ENCODE measurements around the gene HIF1AN. TPM values are rescaled to one million over a fixed set of nuclear protein-coding genes. Genes with fewer than 3 reads are reported as not detected.

HIF1AN gene
- total RNA-seq, 1 experiment from 2014 or later = 49.9 TPM

DNA sequence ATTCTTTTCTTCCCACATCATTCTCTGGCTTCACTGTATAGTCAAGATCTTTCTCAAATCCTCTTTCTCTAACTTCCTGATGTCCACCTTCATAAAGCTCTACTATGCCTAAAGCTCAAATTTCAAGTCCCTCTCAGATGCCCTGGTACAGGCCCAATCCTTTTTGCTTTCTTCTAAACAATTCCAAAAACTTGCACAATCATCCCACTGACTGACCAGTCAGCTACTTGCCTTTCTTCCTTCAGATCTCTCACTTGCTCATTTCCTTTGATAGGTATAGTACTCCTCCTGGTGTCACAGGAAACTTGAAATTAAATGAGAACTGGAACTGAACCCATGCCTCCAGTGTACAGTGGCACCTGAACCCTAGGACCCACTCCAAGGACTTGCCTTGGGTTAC lies 34.3 kb upstream of the HIF1AN start:
- no peaks in the 10 kb centered on the region for H3K36me3 Mint-ChIP-seq
- no peak for ATAC-seq
- H3K4me1 Mint-ChIP-seq = no peaks in the 10 kb centered on the region
- no peak for DNase-seq (ENCODE audit: low spot score)
- no peaks in the 10 kb centered on the region for H3K9me3 Mint-ChIP-seq
- H3K27ac Mint-ChIP-seq = no peak overlapping the region
- TF ChIP-seq ZBTB21 (CRISPR knock-in tag; IDR thresholded peaks at IDR 0.05; ENCODE audit: borderline replicate concordance) (no peak), SMAD4 (CRISPR knock-in tag; IDR thresholded peaks at IDR 0.05) (no peak), TP53 (CRISPR knock-in tag; IDR thresholded peaks at IDR 0.05) (no peak), FOXK1 (CRISPR knock-in tag; IDR thresholded peaks at IDR 0.05) (no peak), IRF2 (CRISPR knock-in tag; IDR thresholded peaks at IDR 0.05; ENCODE audit: borderline replicate concordance, low read depth) (no peak), NR3C1 (CRISPR knock-in tag; conservative IDR thresholded peaks at IDR 0.05; ENCODE audit: low read depth) (no peak), NFYB (CRISPR knock-in tag; conservative IDR thresholded peaks at IDR 0.05; ENCODE audit: low read depth) (no peak), KAT7 (CRISPR knock-in tag; IDR thresholded peaks at IDR 0.05; ENCODE audit: borderline replicate concordance) (no peak), RELA (CRISPR knock-in tag; IDR thresholded peaks at IDR 0.05; ENCODE audit: borderline replicate concordance) (no peak), TCF7 (CRISPR knock-in tag; IDR thresholded peaks at IDR 0.05; ENCODE audit: low read depth) (no peak), PRRX2 (CRISPR knock-in tag; IDR thresholded peaks at IDR 0.05) (no peak)
- TF ChIP-seq, protein P1, sequence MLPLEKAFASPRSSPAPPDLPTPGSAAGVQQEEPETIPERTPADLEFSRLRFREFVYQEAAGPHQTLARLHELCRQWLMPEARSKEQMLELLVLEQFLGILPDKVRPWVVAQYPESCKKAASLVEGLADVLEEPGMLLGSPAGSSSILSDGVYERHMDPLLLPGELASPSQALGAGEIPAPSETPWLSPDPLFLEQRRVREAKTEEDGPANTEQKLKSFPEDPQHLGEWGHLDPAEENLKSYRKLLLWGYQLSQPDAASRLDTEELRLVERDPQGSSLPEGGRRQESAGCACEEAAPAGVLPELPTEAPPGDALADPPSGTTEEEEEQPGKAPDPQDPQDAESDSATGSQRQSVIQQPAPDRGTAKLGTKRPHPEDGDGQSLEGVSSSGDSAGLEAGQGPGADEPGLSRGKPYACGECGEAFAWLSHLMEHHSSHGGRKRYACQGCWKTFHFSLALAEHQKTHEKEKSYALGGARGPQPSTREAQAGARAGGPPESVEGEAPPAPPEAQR (CRISPR knock-in tag; IDR thresholded peaks at IDR 0.05) = no peak
- TF ChIP-seq, protein P2, sequence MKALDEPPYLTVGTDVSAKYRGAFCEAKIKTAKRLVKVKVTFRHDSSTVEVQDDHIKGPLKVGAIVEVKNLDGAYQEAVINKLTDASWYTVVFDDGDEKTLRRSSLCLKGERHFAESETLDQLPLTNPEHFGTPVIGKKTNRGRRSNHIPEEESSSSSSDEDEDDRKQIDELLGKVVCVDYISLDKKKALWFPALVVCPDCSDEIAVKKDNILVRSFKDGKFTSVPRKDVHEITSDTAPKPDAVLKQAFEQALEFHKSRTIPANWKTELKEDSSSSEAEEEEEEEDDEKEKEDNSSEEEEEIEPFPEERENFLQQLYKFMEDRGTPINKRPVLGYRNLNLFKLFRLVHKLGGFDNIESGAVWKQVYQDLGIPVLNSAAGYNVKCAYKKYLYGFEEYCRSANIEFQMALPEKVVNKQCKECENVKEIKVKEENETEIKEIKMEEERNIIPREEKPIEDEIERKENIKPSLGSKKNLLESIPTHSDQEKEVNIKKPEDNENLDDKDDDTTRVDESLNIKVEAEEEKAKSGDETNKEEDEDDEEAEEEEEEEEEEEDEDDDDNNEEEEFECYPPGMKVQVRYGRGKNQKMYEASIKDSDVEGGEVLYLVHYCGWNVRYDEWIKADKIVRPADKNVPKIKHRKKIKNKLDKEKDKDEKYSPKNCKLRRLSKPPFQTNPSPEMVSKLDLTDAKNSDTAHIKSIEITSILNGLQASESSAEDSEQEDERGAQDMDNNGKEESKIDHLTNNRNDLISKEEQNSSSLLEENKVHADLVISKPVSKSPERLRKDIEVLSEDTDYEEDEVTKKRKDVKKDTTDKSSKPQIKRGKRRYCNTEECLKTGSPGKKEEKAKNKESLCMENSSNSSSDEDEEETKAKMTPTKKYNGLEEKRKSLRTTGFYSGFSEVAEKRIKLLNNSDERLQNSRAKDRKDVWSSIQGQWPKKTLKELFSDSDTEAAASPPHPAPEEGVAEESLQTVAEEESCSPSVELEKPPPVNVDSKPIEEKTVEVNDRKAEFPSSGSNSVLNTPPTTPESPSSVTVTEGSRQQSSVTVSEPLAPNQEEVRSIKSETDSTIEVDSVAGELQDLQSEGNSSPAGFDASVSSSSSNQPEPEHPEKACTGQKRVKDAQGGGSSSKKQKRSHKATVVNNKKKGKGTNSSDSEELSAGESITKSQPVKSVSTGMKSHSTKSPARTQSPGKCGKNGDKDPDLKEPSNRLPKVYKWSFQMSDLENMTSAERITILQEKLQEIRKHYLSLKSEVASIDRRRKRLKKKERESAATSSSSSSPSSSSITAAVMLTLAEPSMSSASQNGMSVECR (CRISPR knock-in tag; IDR thresholded peaks at IDR 0.05; ENCODE audit: borderline replicate concordance) = no peak
- TF ChIP-seq, protein P3, sequence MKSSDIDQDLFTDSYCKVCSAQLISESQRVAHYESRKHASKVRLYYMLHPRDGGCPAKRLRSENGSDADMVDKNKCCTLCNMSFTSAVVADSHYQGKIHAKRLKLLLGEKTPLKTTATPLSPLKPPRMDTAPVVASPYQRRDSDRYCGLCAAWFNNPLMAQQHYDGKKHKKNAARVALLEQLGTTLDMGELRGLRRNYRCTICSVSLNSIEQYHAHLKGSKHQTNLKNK (CRISPR knock-in tag; IDR thresholded peaks at IDR 0.05) = no peak
- TF ChIP-seq, protein P4, sequence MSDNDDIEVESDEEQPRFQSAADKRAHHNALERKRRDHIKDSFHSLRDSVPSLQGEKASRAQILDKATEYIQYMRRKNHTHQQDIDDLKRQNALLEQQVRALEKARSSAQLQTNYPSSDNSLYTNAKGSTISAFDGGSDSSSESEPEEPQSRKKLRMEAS (CRISPR knock-in tag; IDR thresholded peaks at IDR 0.05) = no peak
- TF ChIP-seq, protein P5, sequence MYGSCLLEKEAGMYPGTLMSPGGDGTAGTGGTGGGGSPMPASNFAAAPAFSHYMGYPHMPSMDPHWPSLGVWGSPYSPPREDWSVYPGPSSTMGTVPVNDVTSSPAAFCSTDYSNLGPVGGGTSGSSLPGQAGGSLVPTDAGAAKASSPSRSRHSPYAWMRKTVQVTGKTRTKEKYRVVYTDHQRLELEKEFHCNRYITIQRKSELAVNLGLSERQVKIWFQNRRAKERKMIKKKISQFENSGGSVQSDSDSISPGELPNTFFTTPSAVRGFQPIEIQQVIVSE (CRISPR knock-in tag; IDR thresholded peaks at IDR 0.05; ENCODE audit: borderline replicate concordance) = no peak
- CTCF ChIA-PET = interaction anchor here (1.7 to 10.1 kb wide), 2 partner anchors 17 to 19 kb away, joined by 5 to 53 read pairs; no protein-coding TSS in a partner anchor
- H3K4me3 Mint-ChIP-seq = no peak overlapping the region
- POLR2A ChIA-PET = no interaction called here
- H3K27me3 Mint-ChIP-seq (ENCODE audit: low read depth) = peaks cover 92% of the 10 kb centered on the region

DNA sequence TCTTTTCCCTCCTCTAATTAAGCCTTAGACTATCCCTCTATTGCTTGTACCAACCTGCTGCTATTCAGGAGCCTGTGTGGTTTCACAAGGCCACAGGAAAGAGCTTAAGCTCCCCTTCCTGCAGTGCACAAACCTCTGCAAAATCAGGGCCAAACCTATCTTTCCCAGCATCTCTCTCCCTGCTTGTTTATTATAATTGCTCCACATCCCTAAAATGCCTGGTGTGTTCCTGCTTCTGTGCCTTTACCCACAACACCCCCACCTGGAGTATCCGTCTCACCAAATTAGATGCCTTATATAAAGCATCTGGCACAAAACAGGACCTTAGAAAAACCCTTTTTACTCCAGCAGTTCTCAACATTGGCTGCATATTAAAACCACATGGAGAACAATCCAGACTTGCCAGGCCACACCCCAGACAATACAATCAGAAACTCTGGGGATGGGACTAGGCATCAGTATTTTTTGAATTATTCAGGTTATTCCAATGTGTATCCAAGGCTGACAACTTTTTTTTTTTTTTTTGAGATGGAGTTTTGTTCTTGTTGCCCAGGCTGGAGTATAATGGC lies 32.7 kb upstream of the HIF1AN start:
- DNase-seq (ENCODE audit: low spot score) = no peak
- Mint-ChIP-seq H3K4me3 (no peak overlapping the region), H3K4me1 (0 out of 2 replicates have a peak, but pooled peaks cover 2% of the 10 kb centered on the region), H3K27me3 (ENCODE audit: low read depth) (peaks cover 92% of the 10 kb centered on the region), H3K9me3 (no peaks in the 10 kb centered on the region), H3K36me3 (no peaks in the 10 kb centered on the region), H3K27ac (no peak overlapping the region)
- no peak for ATAC-seq
- ChIA-PET POLR2A (no interaction called here), CTCF (interaction anchor here (0.6 to 1.7 kb wide), 3 partner anchors 16 to 35 kb away, joined by 3 to 5 read pairs (median 4); no protein-coding TSS in a partner anchor)
- TF ChIP-seq, protein P6, sequence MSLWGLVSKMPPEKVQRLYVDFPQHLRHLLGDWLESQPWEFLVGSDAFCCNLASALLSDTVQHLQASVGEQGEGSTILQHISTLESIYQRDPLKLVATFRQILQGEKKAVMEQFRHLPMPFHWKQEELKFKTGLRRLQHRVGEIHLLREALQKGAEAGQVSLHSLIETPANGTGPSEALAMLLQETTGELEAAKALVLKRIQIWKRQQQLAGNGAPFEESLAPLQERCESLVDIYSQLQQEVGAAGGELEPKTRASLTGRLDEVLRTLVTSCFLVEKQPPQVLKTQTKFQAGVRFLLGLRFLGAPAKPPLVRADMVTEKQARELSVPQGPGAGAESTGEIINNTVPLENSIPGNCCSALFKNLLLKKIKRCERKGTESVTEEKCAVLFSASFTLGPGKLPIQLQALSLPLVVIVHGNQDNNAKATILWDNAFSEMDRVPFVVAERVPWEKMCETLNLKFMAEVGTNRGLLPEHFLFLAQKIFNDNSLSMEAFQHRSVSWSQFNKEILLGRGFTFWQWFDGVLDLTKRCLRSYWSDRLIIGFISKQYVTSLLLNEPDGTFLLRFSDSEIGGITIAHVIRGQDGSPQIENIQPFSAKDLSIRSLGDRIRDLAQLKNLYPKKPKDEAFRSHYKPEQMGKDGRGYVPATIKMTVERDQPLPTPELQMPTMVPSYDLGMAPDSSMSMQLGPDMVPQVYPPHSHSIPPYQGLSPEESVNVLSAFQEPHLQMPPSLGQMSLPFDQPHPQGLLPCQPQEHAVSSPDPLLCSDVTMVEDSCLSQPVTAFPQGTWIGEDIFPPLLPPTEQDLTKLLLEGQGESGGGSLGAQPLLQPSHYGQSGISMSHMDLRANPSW (CRISPR knock-in tag; conservative IDR thresholded peaks at IDR 0.05; ENCODE audit: low read depth) = no peak
